Left renal cortex interstitium (tissue), 4 donors: ENCODE results near the gene MAFF. TPM values are rescaled to one million over a fixed set of nuclear protein-coding genes. Genes with fewer than 3 reads are reported as not detected.

Source experiments
- polyA plus RNA-seq, 4 donors: library from polyadenylated mRNA; unstranded; fragments of 120-200 nt; gene quantifications; one replicate each; pipeline ENCODE4 v1.2.1, GENCODE V29; 2013; ENCODE audit not compliant: insufficient read length in 4 of 4

The MAFF gene
- polyA plus RNA-seq, 4 donors, result 3.2 to 3.9 (median 3.6) TPM

Other genes starting within 250 kb of the MAFF start
- 1 to 10 TPM; 4.2 to 5.8 (median 5.1) TPM for gene C22orf23, start 248.4 kb upstream of the MAFF start, polyA plus RNA-seq
- gene POLR2F, start 248.3 kb upstream of the MAFF start, polyA plus RNA-seq, result 10 to 100 TPM; 69.0 to 86.8 (median 73.5) TPM
- 1 to 10 TPM; 1.0 to 2.1 (median 1.2) TPM for gene SOX10, start 217.4 kb upstream of the MAFF start, polyA plus RNA-seq
- 10 to 100 TPM; 25.5 to 46.4 (median 39.2) TPM for gene PICK1, start 144.6 kb upstream of the MAFF start, polyA plus RNA-seq
- 1 to 10 TPM in 3 of 4 donors, under 1 TPM in 1; 0.76 to 3.3 (median 1.8) TPM for gene SLC16A8, start 117.8 kb upstream of the MAFF start, polyA plus RNA-seq
- 10 to 100 TPM in 1 of 4 donors, 1 to 10 TPM in 3; 4.9 to 11.1 (median 6.8) TPM for gene BAIAP2L2, start 91.3 kb upstream of the MAFF start, polyA plus RNA-seq
- gene PLA2G6, start 20.2 kb upstream of the MAFF start, polyA plus RNA-seq, result 10 to 100 TPM; 27.6 to 72.6 (median 49.3) TPM
- 10 to 100 TPM; 37.9 to 48.7 (median 39.8) TPM for gene TMEM184B, start 71.0 kb downstream of the MAFF start, polyA plus RNA-seq
- 100 to 1,000 TPM; 112 to 207 (median 160) TPM for gene CSNK1E, start 115.4 kb downstream of the MAFF start, polyA plus RNA-seq